HEK293 (cell line): ENCODE results near the gene SLC29A3.

Experiments
- CTCF ChIA-PET: fragments of 350-600 bp; formaldehyde crosslinking; extraction: SDS; loops from one replicate; lab custom pipeline; 2021; ENCODE audit warnings: antibody characterized with exemption; lab: Yijun Ruan, JAX
- POLR2A ChIA-PET: fragments of 300-600 bp; formaldehyde crosslinking; extraction: SDS; loops from one replicate; lab custom pipeline; 2020; ENCODE audit warnings: antibody characterized with exemption, inconsistent platforms; lab: Yijun Ruan, JAX
- H3K27ac ChIP-seq: fragments of 200-500 bp; sonication (Bioruptor generic); 2 replicates; pipeline ENCODE4 v1.5.1; 2014; ENCODE audit warnings: low read depth, low read length, control low read depth, inconsistent platforms; ENCODE audit errors: extremely low read depth
- H3K36me3 ChIP-seq, 2 experiments: fragments of 200-500 bp in 1 of 2; sonication (Bioruptor generic) in 1 of 2; 1 replicate in 1 of 2; 2 replicates in 1 of 2; pipeline ENCODE4 v1.5.1; 2014 to 2017; ENCODE audit warnings: inconsistent platforms in 2 of 2, low read length in 2 of 2; ENCODE audit not compliant: control insufficient read depth in 2 of 2, insufficient read depth in 1 of 2
- H3K4me1 ChIP-seq: fragments of 200-500 bp; sonication (Bioruptor generic); 2 replicates; pipeline ENCODE4 v1.5.1; 2014; ENCODE audit warnings: mild to moderate bottlenecking, low read length, inconsistent platforms; ENCODE audit not compliant: control insufficient read depth, insufficient read depth
- H3K4me3 ChIP-seq: 2 replicates; pipeline ENCODE4 v1.5.1; 2011; ENCODE audit warnings: low read depth, mild to moderate bottlenecking, control low read depth, low read length, moderate library complexity
- H3K9me3 ChIP-seq: fragments of 200-500 bp; sonication (Bioruptor generic); 2 replicates; pipeline ENCODE4 v1.5.1; 2014; ENCODE audit warnings: low read depth, low read length, inconsistent platforms; ENCODE audit not compliant: control insufficient read depth, insufficient read depth
- REST ChIP-seq: fragments of 450-650 bp; formaldehyde crosslinking; IDR thresholded peaks from 2 replicates; pipeline ENCODE4 v1.5.1; 2016; ENCODE audit warnings: missing biosample characterization, missing genetic modification characterization
- ZBTB49 ChIP-seq: fragments of 450-650 bp; formaldehyde crosslinking; IDR thresholded peaks from 2 replicates; pipeline ENCODE4 v1.5.1; 2016; ENCODE audit warnings: missing biosample characterization, missing genetic modification characterization, low read depth
- ZNF10 ChIP-seq: fragments of 450-650 bp; formaldehyde crosslinking; IDR thresholded peaks from 2 replicates; pipeline ENCODE4 v1.5.1; 2017; ENCODE audit warnings: missing biosample characterization, missing genetic modification characterization
- ZNF121 ChIP-seq: fragments of 450-650 bp; formaldehyde crosslinking; IDR thresholded peaks from 2 replicates; pipeline ENCODE4 v1.5.1; 2016; ENCODE audit warnings: missing biosample characterization, missing genetic modification characterization
- ZNF184 ChIP-seq: fragments of 450-650 bp; IDR thresholded peaks from 2 replicates; pipeline ENCODE4 v1.5.1; 2018; ENCODE audit warnings: missing biosample characterization, mild to moderate bottlenecking, missing genetic modification characterization
- ZNF248 ChIP-seq: fragments of 450-650 bp; formaldehyde crosslinking; IDR thresholded peaks from 2 replicates; pipeline ENCODE4 v1.5.1; 2017; ENCODE audit warnings: missing biosample characterization, missing genetic modification characterization
- ZNF26 ChIP-seq: fragments of 450-650 bp; formaldehyde crosslinking; IDR thresholded peaks from 2 replicates; pipeline ENCODE4 v1.5.1; 2016; ENCODE audit warnings: missing biosample characterization, missing genetic modification characterization
- ZNF335 ChIP-seq: fragments of 450-650 bp; formaldehyde crosslinking; conservative IDR thresholded peaks from 2 replicates; pipeline ENCODE4 v1.5.1; 2016; ENCODE audit warnings: missing biosample characterization, missing genetic modification characterization
- ZNF341 ChIP-seq: fragments of 450-650 bp; formaldehyde crosslinking; IDR thresholded peaks from 2 replicates; pipeline ENCODE4; 2016; ENCODE audit warnings: low read depth, missing biosample characterization, missing genetic modification characterization
- ZNF398 ChIP-seq: fragments of 450-650 bp; formaldehyde crosslinking; IDR thresholded peaks from 2 replicates; pipeline ENCODE4 v1.5.1; 2017; ENCODE audit warnings: missing biosample characterization, missing genetic modification characterization
- ZNF518A ChIP-seq: fragments of 450-650 bp; formaldehyde crosslinking; conservative IDR thresholded peaks from 2 replicates; pipeline ENCODE4 v1.5.1; 2016; ENCODE audit warnings: low read depth, missing biosample characterization, missing genetic modification characterization
- ZNF610 ChIP-seq: fragments of 450-650 bp; formaldehyde crosslinking; IDR thresholded peaks from 2 replicates; pipeline ENCODE4 v1.5.1; 2016; ENCODE audit warnings: missing biosample characterization, missing genetic modification characterization, borderline replicate concordance
- ZNF639 ChIP-seq: fragments of 450-650 bp; formaldehyde crosslinking; IDR thresholded peaks from 2 replicates; pipeline ENCODE4 v1.5.1; 2016; ENCODE audit warnings: missing biosample characterization, missing genetic modification characterization
- ZNF664 ChIP-seq: fragments of 450-650 bp; formaldehyde crosslinking; IDR thresholded peaks from 2 replicates; pipeline ENCODE4 v1.5.1; 2016; ENCODE audit warnings: missing biosample characterization, missing genetic modification characterization
- ZNF677 ChIP-seq: fragments of 450-650 bp; IDR thresholded peaks from 2 replicates; pipeline ENCODE4 v1.5.0; 2018; ENCODE audit warnings: missing biosample characterization, mild to moderate bottlenecking, missing genetic modification characterization, moderate library complexity
- ZNF707 ChIP-seq: fragments of 450-650 bp; formaldehyde crosslinking; IDR thresholded peaks from 2 replicates; pipeline ENCODE4 v1.5.1; 2016; ENCODE audit warnings: missing biosample characterization, missing genetic modification characterization
- ZNF791 ChIP-seq: fragments of 450-650 bp; formaldehyde crosslinking; IDR thresholded peaks from 2 replicates; pipeline ENCODE4 v1.5.1; 2016; ENCODE audit warnings: missing biosample characterization, missing genetic modification characterization
- ZNF837 ChIP-seq: fragments of 450-650 bp; formaldehyde crosslinking; IDR thresholded peaks from 2 replicates; pipeline ENCODE4 v1.5.1; 2016; ENCODE audit warnings: missing biosample characterization, missing genetic modification characterization
- ZSCAN16 ChIP-seq: fragments of 450-650 bp; formaldehyde crosslinking; IDR thresholded peaks from 2 replicates; pipeline ENCODE4 v1.5.1; 2016; ENCODE audit warnings: missing biosample characterization, missing genetic modification characterization

SLC29A3 gene

GRCh38 chr10:71374481-71375233 lies 55.6 kb downstream of the SLC29A3 start (continued):
- TF ChIP-seq ZNF639 (tag by site-specific recombination), result no peak
- TF ChIP-seq ZNF610 (tag by site-specific recombination), result no peak
- no peak for TF ChIP-seq ZBTB49 (tag by site-specific recombination)
- no peak for TF ChIP-seq ZNF518A (tag by site-specific recombination)

GRCh38 chr10:71375952-71376351 lies 56.9 kb downstream of the SLC29A3 start:
- no peak overlapping the region for H3K4me3 ChIP-seq
- H3K27ac ChIP-seq, result no peak overlapping the region
- POLR2A ChIA-PET, result interaction anchor here (1.2 to 1.8 kb wide), 2 partner anchors 57 to 321 kb away, joined by 3 to 4 read pairs; partner anchors contain the start of gene SLC29A3
- CTCF ChIA-PET, result interaction anchor here (0.7 to 3.2 kb wide), 6 partner anchors 8 to 332 kb away, joined by 3 to 15 read pairs (median 4); partner anchors contain the start of gene SLC29A3
- no peaks in the 10 kb centered on the region for H3K36me3 ChIP-seq
- no peak for TF ChIP-seq ZNF837
- no peak for TF ChIP-seq ZNF10
- TF ChIP-seq ZNF677 (tag by site-specific recombination), result no peak
- TF ChIP-seq REST, result no peak
- no peak for TF ChIP-seq ZNF664
- no peak for TF ChIP-seq ZNF335 (tag by site-specific recombination)
- TF ChIP-seq ZNF248 (tag by site-specific recombination), result no peak
- no peak for TF ChIP-seq ZNF791 (tag by site-specific recombination)
- no peak for TF ChIP-seq ZNF707
- no peak for TF ChIP-seq ZNF398 (tag by site-specific recombination)
- TF ChIP-seq ZSCAN16 (tag by site-specific recombination), result no peak
- no peak for TF ChIP-seq ZNF341 (tag by site-specific recombination)
- TF ChIP-seq ZNF26 (tag by site-specific recombination), result no peak
- TF ChIP-seq ZNF121 (tag by site-specific recombination), result no peak
- no peak for TF ChIP-seq ZNF184 (tag by site-specific recombination)
- TF ChIP-seq, all 188 proteins: peak for 0
- H3K9me3 ChIP-seq, result no peaks in the 10 kb centered on the region
- H3K4me1 ChIP-seq, result 0 out of 2 replicates have a peak, but pooled peaks cover 2% of the 10 kb centered on the region
